GM23338 (cell line): Measurements from ENCODE around the gene BNIP3. TPM values are rescaled to one million over a fixed set of nuclear protein-coding genes. Genes with fewer than 3 reads are reported as not detected.
A peak's percentile ranks its signal among the peaks of the same experiment; 100 is the strongest.

Experiments used
- ATAC-seq: fragments of 200-7000 bp; cut with Tn5 transposase; 3 replicates; pipeline ENCODE4 v1.9.1; 2020
- DNase-seq: peaks from one replicate; pipeline ENCODE4 v3.0.0-alpha.2; 2015; ENCODE audit warnings: low spot score
- H2AFZ ChIP-seq: fragments of 200-600 bp; sonication (generic); 2 replicates; pipeline ENCODE4 v1.8.0; 2016; ENCODE audit warnings: antibody characterized with exemption, mild to moderate bottlenecking, moderate library complexity
- H3F3A ChIP-seq: fragments of 200-600 bp; sonication (generic); replicated peaks from 2 replicates; pipeline ENCODE4 v1.8.0; 2017; ENCODE audit warnings: antibody characterized with exemption, mixed run types, low read depth
- H3K27ac ChIP-seq: fragments of 200-600 bp; sonication (generic); 2 replicates; pipeline ENCODE4 v1.6.1; 2016; ENCODE audit warnings: low read depth
- H3K27me3 ChIP-seq: fragments of 200-600 bp; sonication (generic); 2 replicates; pipeline ENCODE4 v1.8.0; 2016; ENCODE audit warnings: mild to moderate bottlenecking, mixed run types, moderate library complexity; ENCODE audit not compliant: insufficient read depth
- H3K36me3 ChIP-seq: fragments of 200-600 bp; sonication (generic); 2 replicates; pipeline ENCODE4 v1.8.0; 2016; ENCODE audit warnings: mild to moderate bottlenecking; ENCODE audit not compliant: insufficient read depth
- H3K4me1 ChIP-seq: fragments of 200-600 bp; sonication (generic); 2 replicates; pipeline ENCODE4 v1.8.0; 2016; ENCODE audit warnings: mild to moderate bottlenecking, moderate library complexity; ENCODE audit not compliant: insufficient read depth
- H3K4me2 ChIP-seq: fragments of 200-600 bp; sonication (generic); 2 replicates; pipeline ENCODE4 v1.7.1; 2017; ENCODE audit warnings: mixed run types
- H3K4me3 ChIP-seq: fragments of 200-600 bp; sonication (generic); 2 replicates; pipeline ENCODE4 v1.6.1; 2016; ENCODE audit warnings: mixed run types
- H3K79me2 ChIP-seq: fragments of 200-600 bp; sonication (generic); replicated peaks from 2 replicates; pipeline ENCODE4 v1.8.0; 2017; ENCODE audit warnings: mild to moderate bottlenecking; ENCODE audit not compliant: insufficient read depth
- H3K9me2 ChIP-seq: fragments of 200-600 bp; sonication (generic); 2 replicates; pipeline ENCODE4 v1.8.0; 2017; ENCODE audit not compliant: insufficient read depth
- H4K20me1 ChIP-seq: fragments of 200-600 bp; sonication (generic); replicated peaks from 2 replicates; pipeline ENCODE4 v1.8.0; 2017; ENCODE audit warnings: mild to moderate bottlenecking; ENCODE audit not compliant: insufficient read depth
- H3K27ac Mint-ChIP-seq: 2 replicates; pipeline ENCODE4 v1.8.0; 2020; ENCODE audit warnings: inconsistent platforms, mild to moderate bottlenecking, moderate library complexity, mixed read lengths
- H3K27me3 Mint-ChIP-seq: 3 replicates; pipeline ENCODE4 v1.8.0; 2022; ENCODE audit warnings: low read depth, mild to moderate bottlenecking, moderate library complexity, mixed read lengths, inconsistent platforms; ENCODE audit not compliant: insufficient read depth, poor library complexity
- H3K36me3 Mint-ChIP-seq: 3 replicates; pipeline ENCODE4 v1.8.0; 2021; ENCODE audit warnings: low read depth, mild to moderate bottlenecking, inconsistent platforms, moderate library complexity, mixed read lengths
- H3K4me1 Mint-ChIP-seq: 3 replicates; pipeline ENCODE4 v1.8.0; 2020; ENCODE audit warnings: mild to moderate bottlenecking, inconsistent platforms, mixed read lengths
- H3K4me3 Mint-ChIP-seq: 3 replicates; pipeline ENCODE4 v1.8.0; 2021; ENCODE audit warnings: moderate library complexity, mild to moderate bottlenecking, inconsistent platforms, mixed read lengths
- H3K9me3 Mint-ChIP-seq: 3 replicates; pipeline ENCODE4 v1.8.0; 2020; ENCODE audit warnings: moderate library complexity, mild to moderate bottlenecking, inconsistent platforms, mixed read lengths
- CTCF ChIP-seq, 2 experiments: fragments of 200-600 bp in 1 of 2; sonication (generic) in 1 of 2; conservative IDR thresholded peaks; 2 replicates each; pipeline versions ENCODE4 v1.5.1 to v1.6.1; 2016 to 2017; ENCODE audit warnings: antibody characterized with exemption in 2 of 2, low read depth in 2 of 2, mild to moderate bottlenecking in 2 of 2, moderate library complexity in 1 of 2
- EZH2 ChIP-seq: fragments of 200-600 bp; sonication (generic); IDR thresholded peaks from one replicate; pipeline ENCODE4 v1.8.0; 2017; ENCODE audit warnings: antibody characterized with exemption, mild to moderate bottlenecking, low read depth; ENCODE audit not compliant: unreplicated experiment
- NANOG ChIP-seq: IDR thresholded peaks from 2 replicates; pipeline ENCODE4 v1.6.1; 2016; ENCODE audit warnings: antibody characterized with exemption, borderline replicate concordance
- POLR2AphosphoS5 ChIP-seq: IDR thresholded peaks from 2 replicates; pipeline ENCODE4 v1.6.1; 2016; ENCODE audit warnings: antibody characterized with exemption, low read depth
- STAT1 ChIP-seq: IDR thresholded peaks from one replicate; pipeline ENCODE4 v1.6.1; 2016; ENCODE audit warnings: antibody characterized with exemption; ENCODE audit not compliant: unreplicated experiment
- ZNF114 ChIP-seq: fragments of 250-450 bp; sonication (Bioruptor Pico); IDR thresholded peaks from 2 replicates; pipeline ENCODE4 v1.5.0; 2020; ENCODE audit warnings: mild to moderate bottlenecking, moderate library complexity
- ZNF331 ChIP-seq: fragments of 250-450 bp; sonication (Bioruptor Pico); IDR thresholded peaks from 2 replicates; pipeline ENCODE4 v1.5.0; 2020; ENCODE audit warnings: low read depth, mild to moderate bottlenecking, moderate library complexity
- ZNF462 ChIP-seq: fragments of 250-450 bp; sonication (Bioruptor Pico); IDR thresholded peaks from 2 replicates; pipeline ENCODE4 v1.5.0; 2020; ENCODE audit warnings: mild to moderate bottlenecking, moderate library complexity
- polyA plus RNA-seq: library from polyadenylated mRNA; unstranded; fragments of >200 nt; fragmentation: Nextera tagmentation; extraction: Ambion mirVana; gene quantifications from 2 replicates; pipeline ENCODE4 v1.2.1, GENCODE V29; 2016
- total RNA-seq: library from RNA; depleted of rRNA; stranded (reverse); fragments of >200 nt; shearing (Covaris generic); gene quantifications from 2 replicates; pipeline ENCODE4 v1.2.3, GENCODE V29; 2014
- TF ChIP-seq, protein P1 (sequence below): IDR thresholded peaks from one replicate; pipeline ENCODE4 v1.6.1; 2018; ENCODE audit warnings: antibody characterized with exemption; ENCODE audit not compliant: unreplicated experiment

BNIP3 gene
- total and polyA plus RNA-seq, 2 experiments from 2014 or later, result 46.3 to 75.0 TPM

DNA sequence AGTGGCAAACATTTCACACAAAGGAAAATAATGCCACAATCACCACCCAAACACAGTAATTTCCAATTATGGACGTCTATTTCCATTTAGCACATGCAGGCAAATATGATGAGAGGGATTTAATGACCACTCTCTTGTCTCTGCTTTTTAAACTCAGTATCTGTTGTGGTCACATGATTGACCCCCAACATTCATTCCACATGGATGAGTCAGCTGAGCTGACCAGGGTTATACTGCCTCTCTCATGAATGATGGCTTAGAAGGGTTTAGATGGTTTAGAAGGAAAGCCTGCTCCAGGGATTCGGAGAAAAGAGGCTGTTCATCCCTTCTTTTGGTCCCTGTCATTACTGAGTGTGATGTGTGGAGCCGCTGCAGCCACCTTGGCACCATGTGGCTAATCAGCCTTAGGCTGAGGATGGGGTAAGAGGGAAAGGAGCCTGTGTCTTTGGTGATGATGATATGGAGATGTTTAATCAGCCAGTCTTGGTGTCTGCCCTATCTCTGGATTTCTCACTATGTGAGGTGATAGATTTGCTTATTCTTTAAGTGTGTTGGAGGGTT lies 45.8 kb upstream of the BNIP3 start (continued):
- TF ChIP-seq, protein P1, sequence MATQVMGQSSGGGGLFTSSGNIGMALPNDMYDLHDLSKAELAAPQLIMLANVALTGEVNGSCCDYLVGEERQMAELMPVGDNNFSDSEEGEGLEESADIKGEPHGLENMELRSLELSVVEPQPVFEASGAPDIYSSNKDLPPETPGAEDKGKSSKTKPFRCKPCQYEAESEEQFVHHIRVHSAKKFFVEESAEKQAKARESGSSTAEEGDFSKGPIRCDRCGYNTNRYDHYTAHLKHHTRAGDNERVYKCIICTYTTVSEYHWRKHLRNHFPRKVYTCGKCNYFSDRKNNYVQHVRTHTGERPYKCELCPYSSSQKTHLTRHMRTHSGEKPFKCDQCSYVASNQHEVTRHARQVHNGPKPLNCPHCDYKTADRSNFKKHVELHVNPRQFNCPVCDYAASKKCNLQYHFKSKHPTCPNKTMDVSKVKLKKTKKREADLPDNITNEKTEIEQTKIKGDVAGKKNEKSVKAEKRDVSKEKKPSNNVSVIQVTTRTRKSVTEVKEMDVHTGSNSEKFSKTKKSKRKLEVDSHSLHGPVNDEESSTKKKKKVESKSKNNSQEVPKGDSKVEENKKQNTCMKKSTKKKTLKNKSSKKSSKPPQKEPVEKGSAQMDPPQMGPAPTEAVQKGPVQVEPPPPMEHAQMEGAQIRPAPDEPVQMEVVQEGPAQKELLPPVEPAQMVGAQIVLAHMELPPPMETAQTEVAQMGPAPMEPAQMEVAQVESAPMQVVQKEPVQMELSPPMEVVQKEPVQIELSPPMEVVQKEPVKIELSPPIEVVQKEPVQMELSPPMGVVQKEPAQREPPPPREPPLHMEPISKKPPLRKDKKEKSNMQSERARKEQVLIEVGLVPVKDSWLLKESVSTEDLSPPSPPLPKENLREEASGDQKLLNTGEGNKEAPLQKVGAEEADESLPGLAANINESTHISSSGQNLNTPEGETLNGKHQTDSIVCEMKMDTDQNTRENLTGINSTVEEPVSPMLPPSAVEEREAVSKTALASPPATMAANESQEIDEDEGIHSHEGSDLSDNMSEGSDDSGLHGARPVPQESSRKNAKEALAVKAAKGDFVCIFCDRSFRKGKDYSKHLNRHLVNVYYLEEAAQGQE, result no peak
- no peak for TF ChIP-seq EZH2
- no peak for TF ChIP-seq CTCF (conservative IDR thresholded peaks at IDR 0.05; ENCODE audit: low read depth in 2 of 2)
- no peak for TF ChIP-seq NANOG
- no peak for TF ChIP-seq STAT1
- TF ChIP-seq ZNF114, result no peak
- no peak for TF ChIP-seq POLR2AphosphoS5

DNA sequence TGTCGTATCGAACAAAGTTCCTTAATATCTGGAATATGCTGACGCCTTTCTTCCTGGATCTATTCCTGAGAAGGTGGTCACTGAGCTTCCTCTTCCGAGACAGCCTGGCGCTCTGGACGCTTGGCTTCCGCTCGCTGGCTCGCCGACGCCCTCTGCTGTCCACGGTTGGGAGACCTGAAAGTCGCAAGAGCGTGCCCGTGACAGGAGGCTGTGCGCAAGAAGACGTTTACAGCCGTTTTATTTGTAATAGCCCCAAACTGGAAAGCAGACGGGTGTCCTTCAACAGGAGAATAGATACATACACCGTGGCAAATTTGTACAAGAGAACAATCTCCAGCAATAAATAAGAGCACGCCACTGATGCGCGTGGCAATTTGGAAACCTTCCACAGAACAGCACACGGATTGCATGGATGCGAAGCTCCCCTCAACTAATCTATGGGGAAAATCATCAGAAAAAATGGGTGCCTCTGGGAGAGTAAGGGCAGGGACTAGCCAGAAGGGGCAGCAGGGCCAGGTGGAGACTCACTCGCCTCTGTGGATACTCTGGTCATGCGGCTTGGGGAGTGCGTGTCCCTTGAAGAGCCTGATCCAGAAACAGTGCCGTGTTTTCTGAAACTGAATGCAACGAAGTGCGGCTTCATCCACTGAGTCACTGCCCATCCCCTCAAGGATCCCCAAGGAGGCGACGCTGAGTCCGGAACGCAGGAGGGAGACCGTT lies 41.5 kb upstream of the BNIP3 start:
- Histone ChIP-seq H2AFZ (peak overlapping the region; percentile 74), H3K36me3 (no peaks in the 10 kb centered on the region), H3K27me3 (0 out of 2 replicates have a peak, but pooled peaks cover 10% of the 10 kb centered on the region), H3K79me2 (no peaks in the 10 kb centered on the region), H3K9me2 (no peaks in the 10 kb centered on the region), H4K20me1 (no peaks in the 10 kb centered on the region), H3F3A (no peaks in the 10 kb centered on the region), H3K27ac (no peak overlapping the region), H3K4me2 (no peak overlapping the region), H3K4me1 (no peaks in the 10 kb centered on the region), H3K4me3 (no peak overlapping the region)
- H3K36me3 Mint-ChIP-seq, result no peaks in the 10 kb centered on the region
- DNase-seq, result peak; percentile 84
- peaks cover 15% of the 10 kb centered on the region for H3K27me3 Mint-ChIP-seq
- peaks cover 6% of the 10 kb centered on the region for H3K4me1 Mint-ChIP-seq
- H3K9me3 Mint-ChIP-seq, result peaks cover 5% of the 10 kb centered on the region; the same call in 2 of the 3 replicates
- peak; percentile 93 for ATAC-seq
- H3K27ac Mint-ChIP-seq, result no peak overlapping the region
- peak overlapping the region; percentile 1; the same call in 1 of the 3 replicates for H3K4me3 Mint-ChIP-seq
- no peak for TF ChIP-seq ZNF462
- TF ChIP-seq ZNF331 (CRISPR knock-in tag), result no peak
- peak; percentile 79 to 95 for TF ChIP-seq CTCF (conservative IDR thresholded peaks at IDR 0.05; ENCODE audit: low read depth in 2 of 2)
